ENCODE data around the gene KYAT1.

KYAT1 gene

DNA sequence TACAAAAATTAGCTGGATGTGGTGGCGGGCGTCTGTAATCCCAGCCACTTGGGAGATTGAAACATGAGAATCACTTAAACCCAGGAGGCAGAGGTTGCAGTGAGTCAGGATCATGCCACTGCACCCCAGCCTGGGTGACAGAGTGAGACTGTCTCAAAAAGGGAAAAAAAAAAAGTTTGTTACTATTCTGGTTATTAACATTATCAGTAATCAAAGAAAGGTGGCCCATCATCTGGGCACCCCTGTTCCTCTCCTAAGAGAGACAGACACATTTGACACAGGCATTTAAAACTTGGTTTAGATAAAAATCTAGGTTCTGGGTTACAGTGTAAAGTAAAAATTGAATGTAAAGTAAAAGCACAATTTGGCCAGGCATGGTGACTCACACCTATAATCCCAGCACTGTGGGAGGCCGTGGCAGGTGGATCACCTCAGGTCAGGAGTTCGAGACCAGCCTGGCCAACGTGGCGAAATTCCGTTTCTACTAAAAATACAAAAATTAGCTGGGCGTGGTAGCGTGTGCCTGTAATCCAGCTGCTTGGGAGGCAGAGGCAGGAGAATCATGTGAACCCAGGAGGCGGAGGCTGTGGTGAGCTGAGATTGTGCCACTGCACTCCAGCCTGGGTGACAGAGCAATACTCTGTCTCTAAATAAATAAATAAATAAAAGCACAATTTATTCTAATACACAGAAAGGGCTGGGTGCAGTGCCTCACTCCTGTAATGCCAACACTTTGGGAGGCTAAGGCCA is 22.3 kb upstream of the KYAT1 start:
- no peak overlapping the region for H3K9ac ChIP-seq (ENCODE audit: low read length)
- H3K27ac ChIP-seq (ENCODE audit: low read length), result no peak overlapping the region
- H3K4me3 ChIP-seq (ENCODE audit: low read length), result no peak overlapping the region
- no peaks in the 10 kb centered on the region for H3K27me3 ChIP-seq (ENCODE audit: control insufficient read depth, insufficient read depth, low read length)
- H3K4me1 ChIP-seq (ENCODE audit: control insufficient read depth, low read depth, low read length), result no peaks in the 10 kb centered on the region
- H3K36me3 ChIP-seq (ENCODE audit: control insufficient read depth, low read depth, low read length), result peaks cover 23% of the 10 kb centered on the region
- H3K9me3 ChIP-seq (ENCODE audit: control insufficient read depth, low read depth, low read length), result no peaks in the 10 kb centered on the region

DNA sequence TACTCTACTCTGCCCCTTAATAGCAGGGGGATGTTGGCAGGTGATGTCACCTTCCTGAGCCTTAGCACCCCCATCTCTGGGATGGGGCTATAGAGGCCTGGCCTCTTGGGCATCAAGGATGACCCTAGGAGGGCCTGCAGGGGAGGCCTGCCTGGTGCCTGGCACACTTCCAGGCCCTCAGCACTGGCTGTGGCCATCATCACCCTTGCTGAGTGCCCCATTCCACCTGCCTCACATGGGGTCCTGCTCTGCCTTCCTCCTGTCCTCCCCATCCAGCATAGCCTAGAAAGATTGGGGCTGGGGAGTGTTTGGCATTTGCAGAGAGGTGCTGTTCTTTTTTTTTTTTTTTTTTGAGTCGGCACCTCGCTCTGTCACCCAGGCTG is 21.3 kb upstream of the KYAT1 start:
- Histone ChIP-seq H3K9me3 (ENCODE audit: control insufficient read depth, low read depth, low read length) (no peaks in the 10 kb centered on the region), H3K36me3 (ENCODE audit: control insufficient read depth, low read depth, low read length) (peaks cover 14% of the 10 kb centered on the region), H3K4me1 (ENCODE audit: control insufficient read depth, low read depth, low read length) (no peaks in the 10 kb centered on the region), H3K27me3 (ENCODE audit: control insufficient read depth, insufficient read depth, low read length) (no peaks in the 10 kb centered on the region), H3K27ac (ENCODE audit: low read length) (no peak overlapping the region), H3K9ac (ENCODE audit: low read length) (no peak overlapping the region), H3K4me3 (ENCODE audit: low read length) (no peak overlapping the region)

DNA sequence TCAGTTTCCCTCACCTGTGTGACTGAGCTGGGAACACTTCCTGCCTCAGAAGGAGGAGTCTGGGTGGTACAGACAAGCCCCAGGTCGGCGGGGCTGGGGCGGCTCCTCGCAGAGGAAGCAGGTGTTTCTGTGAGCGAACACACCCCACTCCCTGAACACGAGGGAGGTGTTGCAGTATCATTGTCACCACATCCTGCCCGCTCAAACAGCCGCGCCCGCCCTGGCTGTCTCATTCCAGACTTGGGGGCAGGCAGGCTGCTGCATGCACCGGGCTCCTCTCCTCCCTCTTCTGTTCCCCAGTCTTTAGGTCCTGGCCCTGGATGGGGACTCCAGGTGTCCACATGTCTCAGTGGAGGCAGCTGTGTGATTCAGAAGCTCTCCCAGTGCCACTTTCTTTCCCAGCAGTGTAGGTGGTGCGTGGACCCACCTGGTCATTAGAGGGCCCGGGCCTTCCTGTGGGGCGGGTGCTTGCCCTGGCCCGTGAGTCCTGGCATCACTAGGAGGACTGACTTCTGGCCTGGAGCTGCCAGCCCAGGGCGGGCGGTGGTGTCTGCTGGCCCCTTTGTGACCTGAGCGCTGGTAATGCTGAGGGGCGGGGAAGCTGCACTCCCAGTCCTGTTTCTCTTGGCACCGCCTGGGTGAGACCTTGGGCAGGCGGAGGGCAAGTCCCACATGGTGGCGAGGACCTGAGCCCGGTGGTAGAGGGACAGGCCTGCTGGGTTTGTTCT is 20.8 kb upstream of the KYAT1 start:
- H3K4me1 ChIP-seq (ENCODE audit: control insufficient read depth, low read depth, low read length), result no peaks in the 10 kb centered on the region
- no peaks in the 10 kb centered on the region for H3K9me3 ChIP-seq (ENCODE audit: control insufficient read depth, low read depth, low read length)
- no peak overlapping the region for H3K9ac ChIP-seq (ENCODE audit: low read length)
- H3K27me3 ChIP-seq (ENCODE audit: control insufficient read depth, insufficient read depth, low read length), result no peaks in the 10 kb centered on the region
- H3K27ac ChIP-seq (ENCODE audit: low read length), result no peak overlapping the region
- no peak overlapping the region for H3K4me3 ChIP-seq (ENCODE audit: low read length)
- peaks cover 8% of the 10 kb centered on the region for H3K36me3 ChIP-seq (ENCODE audit: control insufficient read depth, low read depth, low read length)

DNA sequence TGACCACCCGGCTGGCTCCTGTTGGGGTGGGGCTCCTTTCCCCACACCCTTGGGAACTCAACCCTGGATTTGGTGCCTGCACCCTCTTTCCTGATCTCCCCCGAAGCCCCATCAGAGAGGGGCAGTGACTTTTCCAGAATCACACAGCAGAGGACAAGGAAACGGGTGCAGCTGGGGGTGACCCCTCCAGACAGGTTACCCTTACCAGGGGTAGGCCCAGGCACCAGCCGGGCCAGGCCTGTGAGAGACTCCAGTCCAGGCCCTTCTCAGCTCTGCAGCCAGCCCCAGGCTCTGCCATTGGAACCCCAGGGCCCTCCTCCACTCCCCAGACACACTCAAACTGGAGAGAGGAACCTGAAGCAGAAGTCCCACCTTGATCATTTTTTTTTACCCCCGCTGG is 20.1 kb upstream of the KYAT1 start:
- H3K9ac ChIP-seq (ENCODE audit: low read length), result no peak overlapping the region
- no peaks in the 10 kb centered on the region for H3K4me1 ChIP-seq (ENCODE audit: control insufficient read depth, low read depth, low read length)
- no peaks in the 10 kb centered on the region for H3K27me3 ChIP-seq (ENCODE audit: control insufficient read depth, insufficient read depth, low read length)
- H3K36me3 ChIP-seq (ENCODE audit: control insufficient read depth, low read depth, low read length), result peaks cover 6% of the 10 kb centered on the region
- no peaks in the 10 kb centered on the region for H3K9me3 ChIP-seq (ENCODE audit: control insufficient read depth, low read depth, low read length)
- no peak overlapping the region for H3K4me3 ChIP-seq (ENCODE audit: low read length)
- H3K27ac ChIP-seq (ENCODE audit: low read length), result no peak overlapping the region

DNA sequence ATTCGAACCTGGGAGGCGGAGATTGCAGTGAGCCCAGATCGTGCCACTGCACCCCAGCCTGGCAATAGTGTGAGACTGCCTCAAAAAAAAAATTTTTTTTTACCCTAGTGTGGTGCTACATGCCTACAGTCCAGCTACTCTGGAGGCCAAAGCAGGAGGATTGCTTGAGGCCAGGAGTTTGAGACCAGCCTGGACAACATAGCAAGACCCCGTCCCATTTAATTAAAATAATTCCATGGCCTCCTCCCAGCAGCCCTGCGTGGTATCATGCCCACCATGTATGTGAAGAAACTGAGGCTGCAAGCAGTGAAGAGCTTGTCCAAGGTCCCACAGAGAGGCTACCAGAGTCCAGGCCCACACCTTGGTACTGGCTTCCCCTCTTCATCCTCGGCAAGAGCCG is 19.6 kb upstream of the KYAT1 start:
- no peaks in the 10 kb centered on the region for H3K4me1 ChIP-seq (ENCODE audit: control insufficient read depth, low read depth, low read length)
- no peak overlapping the region for H3K9ac ChIP-seq (ENCODE audit: low read length)
- no peak overlapping the region for H3K4me3 ChIP-seq (ENCODE audit: low read length)
- no peaks in the 10 kb centered on the region for H3K27me3 ChIP-seq (ENCODE audit: control insufficient read depth, insufficient read depth, low read length)
- no peak overlapping the region for H3K27ac ChIP-seq (ENCODE audit: low read length)
- H3K36me3 ChIP-seq (ENCODE audit: control insufficient read depth, low read depth, low read length), result peaks cover 9% of the 10 kb centered on the region
- no peaks in the 10 kb centered on the region for H3K9me3 ChIP-seq (ENCODE audit: control insufficient read depth, low read depth, low read length)

DNA sequence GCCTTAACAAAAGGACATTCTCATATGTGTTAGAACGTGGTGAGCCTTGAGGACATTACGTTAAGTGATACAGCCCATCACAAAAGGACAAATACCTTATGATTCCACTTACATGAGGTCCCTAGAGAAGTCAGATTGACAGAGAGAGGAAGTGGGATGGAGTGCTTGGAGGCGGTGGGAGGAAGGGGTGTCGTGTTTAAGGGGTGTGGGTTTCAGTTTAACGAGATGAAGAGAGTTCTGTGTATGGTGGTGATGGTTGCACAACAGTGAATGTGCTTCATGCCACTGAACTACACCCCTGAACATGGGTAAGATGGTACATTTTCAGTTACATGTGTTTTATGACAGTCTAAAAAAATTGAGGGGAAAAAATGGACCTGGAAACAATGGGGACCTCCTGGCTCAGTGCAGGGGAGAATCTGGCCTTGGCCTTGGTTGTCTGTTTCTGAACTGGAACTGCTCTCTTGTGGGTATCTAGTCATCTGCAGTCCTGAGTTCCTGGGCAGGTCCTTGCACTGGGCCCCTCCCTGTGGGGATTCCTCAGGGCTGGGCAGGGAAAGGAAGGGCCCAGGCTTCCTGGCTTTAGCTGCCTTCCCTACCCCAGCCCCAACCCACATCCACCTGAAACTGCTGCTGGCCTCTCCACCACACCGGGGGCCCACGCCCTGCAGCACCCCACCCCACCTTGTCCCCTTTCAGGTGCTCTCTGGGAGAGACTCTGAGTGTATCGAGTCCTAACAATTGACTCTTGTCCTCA is 18.0 kb upstream of the KYAT1 start:
- H3K4me1 ChIP-seq (ENCODE audit: control insufficient read depth, low read depth, low read length), result peaks cover 13% of the 10 kb centered on the region
- H3K36me3 ChIP-seq (ENCODE audit: control insufficient read depth, low read depth, low read length), result peaks cover 20% of the 10 kb centered on the region
- no peaks in the 10 kb centered on the region for H3K9me3 ChIP-seq (ENCODE audit: control insufficient read depth, low read depth, low read length)
- H3K27ac ChIP-seq (ENCODE audit: low read length), result no peak overlapping the region
- no peak overlapping the region for H3K4me3 ChIP-seq (ENCODE audit: low read length)
- H3K27me3 ChIP-seq (ENCODE audit: control insufficient read depth, insufficient read depth, low read length), result no peaks in the 10 kb centered on the region
- no peak overlapping the region for H3K9ac ChIP-seq (ENCODE audit: low read length)

DNA sequence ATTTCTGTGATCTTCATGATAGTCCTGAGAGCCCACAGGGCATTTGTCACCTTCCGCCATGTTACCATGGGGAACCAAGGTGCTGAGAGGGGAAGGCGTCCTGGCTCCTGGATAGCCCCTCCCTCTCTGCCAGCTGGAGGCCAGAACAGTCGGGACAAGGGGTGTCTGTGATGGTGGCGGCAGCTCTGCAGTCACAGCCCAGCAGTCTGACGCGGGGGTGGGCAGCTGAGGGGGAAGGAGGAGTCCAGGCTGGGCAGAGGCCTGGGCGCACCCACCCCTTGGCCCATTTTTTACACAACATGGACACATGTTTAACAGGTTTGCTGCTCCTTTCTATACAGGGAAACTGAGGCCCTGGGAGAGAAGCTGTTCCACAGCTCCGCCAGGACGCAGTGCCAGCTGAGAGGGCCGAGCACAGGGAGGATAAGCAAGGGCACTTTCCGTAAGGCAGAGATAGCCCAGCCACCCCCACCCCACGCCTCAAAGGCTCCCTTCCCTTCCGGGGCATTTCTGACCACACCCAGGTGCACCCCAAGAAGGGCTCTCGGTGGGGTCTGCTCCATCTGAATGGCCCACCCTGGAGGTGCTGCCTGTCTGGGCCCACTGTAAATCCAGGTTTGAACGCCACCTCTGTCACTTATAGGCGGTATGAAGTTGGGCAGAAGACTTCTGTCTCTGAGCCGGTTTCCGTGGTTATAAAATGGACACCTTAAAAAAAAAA is 17.3 kb upstream of the KYAT1 start:
- Histone ChIP-seq H3K27ac (ENCODE audit: low read length) (no peak overlapping the region), H3K4me3 (ENCODE audit: low read length) (no peak overlapping the region), H3K4me1 (ENCODE audit: control insufficient read depth, low read depth, low read length) (peaks cover 13% of the 10 kb centered on the region), H3K27me3 (ENCODE audit: control insufficient read depth, insufficient read depth, low read length) (no peaks in the 10 kb centered on the region), H3K9me3 (ENCODE audit: control insufficient read depth, low read depth, low read length) (no peaks in the 10 kb centered on the region), H3K36me3 (ENCODE audit: control insufficient read depth, low read depth, low read length) (peaks cover 21% of the 10 kb centered on the region), H3K9ac (ENCODE audit: low read length) (no peak overlapping the region)

DNA sequence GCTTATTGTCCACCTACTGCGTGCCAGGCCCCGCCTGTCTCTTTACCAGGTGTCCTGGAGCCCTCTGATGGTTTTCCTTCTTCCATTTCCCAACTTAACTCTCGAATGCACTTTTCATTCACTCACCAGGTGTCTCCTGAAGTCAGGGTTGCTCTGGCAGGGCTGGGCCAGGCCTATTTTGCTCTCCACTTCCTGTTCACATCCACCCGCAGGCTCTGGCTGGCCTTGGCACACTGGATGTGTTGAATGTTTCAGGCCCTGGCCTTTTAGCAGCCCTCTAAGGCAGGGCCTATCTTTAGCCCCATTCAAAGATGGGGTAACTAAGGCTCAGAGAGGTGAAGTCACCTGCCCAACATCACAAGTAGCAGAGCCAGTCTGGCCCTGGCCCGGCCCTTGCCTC is 16.6 kb upstream of the KYAT1 start:
- no peak overlapping the region for H3K4me3 ChIP-seq (ENCODE audit: low read length)
- no peak overlapping the region for H3K27ac ChIP-seq (ENCODE audit: low read length)
- no peaks in the 10 kb centered on the region for H3K27me3 ChIP-seq (ENCODE audit: control insufficient read depth, insufficient read depth, low read length)
- no peaks in the 10 kb centered on the region for H3K9me3 ChIP-seq (ENCODE audit: control insufficient read depth, low read depth, low read length)
- H3K4me1 ChIP-seq (ENCODE audit: control insufficient read depth, low read depth, low read length), result peaks cover 13% of the 10 kb centered on the region
- H3K36me3 ChIP-seq (ENCODE audit: control insufficient read depth, low read depth, low read length), result peaks cover 24% of the 10 kb centered on the region
- H3K9ac ChIP-seq (ENCODE audit: low read length), result no peak overlapping the region

DNA sequence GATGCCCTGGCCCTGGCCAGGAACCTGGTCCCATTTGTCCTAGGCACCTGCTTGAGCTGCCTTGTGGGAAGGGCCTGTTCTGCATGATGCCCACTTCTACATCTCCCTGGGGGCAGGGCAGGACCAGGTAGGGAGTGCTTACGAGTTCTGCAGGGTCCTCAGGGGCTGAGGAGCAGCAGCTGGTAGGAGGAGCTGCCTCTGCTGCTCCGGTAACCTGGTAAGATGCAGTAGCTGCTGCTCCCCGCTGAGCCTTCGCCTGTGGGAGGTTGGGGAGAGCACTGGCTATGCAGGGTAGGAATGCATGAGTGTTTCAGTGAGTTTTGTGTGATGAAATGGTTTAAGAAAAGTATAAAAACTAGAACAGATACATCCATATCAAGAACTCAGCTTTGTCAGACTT is 13.8 kb upstream of the KYAT1 start:
- Histone ChIP-seq H3K9ac (ENCODE audit: low read length) (no peak overlapping the region), H3K36me3 (ENCODE audit: control insufficient read depth, low read depth, low read length) (peaks cover 44% of the 10 kb centered on the region), H3K27ac (ENCODE audit: low read length) (no peak overlapping the region), H3K27me3 (ENCODE audit: control insufficient read depth, insufficient read depth, low read length) (no peaks in the 10 kb centered on the region), H3K4me3 (ENCODE audit: low read length) (no peak overlapping the region), H3K4me1 (ENCODE audit: control insufficient read depth, low read depth, low read length) (peaks cover 13% of the 10 kb centered on the region), H3K9me3 (ENCODE audit: control insufficient read depth, low read depth, low read length) (no peaks in the 10 kb centered on the region)

DNA sequence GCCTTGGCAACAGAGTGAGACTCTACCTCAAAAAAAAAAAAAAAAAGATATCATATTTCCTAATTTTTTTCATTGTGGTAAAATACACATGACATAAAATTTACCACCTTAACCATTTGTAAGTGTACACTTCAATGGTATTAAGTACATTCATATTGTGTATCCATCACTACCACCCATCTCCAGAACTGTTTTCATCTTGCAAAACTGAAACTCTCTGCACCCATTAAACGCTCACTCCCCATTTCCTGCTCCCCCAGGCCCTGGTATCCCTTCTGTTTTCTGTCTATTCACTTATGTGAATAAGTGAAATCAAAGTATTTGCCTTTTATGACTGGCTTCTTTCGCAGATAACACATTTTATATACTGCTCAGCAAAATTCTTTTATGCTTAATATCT is 13.0 kb upstream of the KYAT1 start:
- Histone ChIP-seq H3K27ac (ENCODE audit: low read length) (no peak overlapping the region), H3K4me3 (ENCODE audit: low read length) (no peak overlapping the region), H3K36me3 (ENCODE audit: control insufficient read depth, low read depth, low read length) (peaks cover 45% of the 10 kb centered on the region)

DNA sequence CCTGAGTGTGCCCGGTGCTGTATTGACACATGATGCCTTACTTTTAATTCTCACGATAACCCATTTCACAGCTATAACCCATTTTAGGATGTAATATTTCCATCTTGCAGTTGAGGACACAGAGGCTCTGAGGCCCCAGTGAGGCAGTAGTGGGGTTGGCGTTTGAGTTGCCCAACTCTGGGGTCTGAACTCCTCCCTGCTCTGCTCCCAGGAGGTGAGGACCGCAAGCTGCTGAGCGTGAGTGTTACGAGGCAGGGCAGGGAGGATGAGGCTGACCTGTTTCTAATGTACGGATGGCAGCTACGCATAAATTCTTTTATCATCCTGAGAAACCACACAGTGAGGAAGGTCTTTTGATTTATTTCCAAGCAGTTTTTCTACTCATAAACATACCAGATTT is 11.6 kb upstream of the KYAT1 start:
- Histone ChIP-seq H3K27ac (ENCODE audit: low read length) (no peak overlapping the region), H3K4me3 (ENCODE audit: low read length) (no peak overlapping the region), H3K27me3 (ENCODE audit: control insufficient read depth, insufficient read depth, low read length) (no peaks in the 10 kb centered on the region), H3K4me1 (ENCODE audit: control insufficient read depth, low read depth, low read length) (peaks cover 21% of the 10 kb centered on the region), H3K9me3 (ENCODE audit: control insufficient read depth, low read depth, low read length) (no peaks in the 10 kb centered on the region), H3K36me3 (ENCODE audit: control insufficient read depth, low read depth, low read length) (peaks cover 45% of the 10 kb centered on the region), H3K9ac (ENCODE audit: low read length) (no peak overlapping the region)

More for the DNA sequence above, 13.0 kb upstream of the KYAT1 start:
- no peaks in the 10 kb centered on the region for H3K9me3 ChIP-seq (ENCODE audit: control insufficient read depth, low read depth, low read length)
- H3K27me3 ChIP-seq (ENCODE audit: control insufficient read depth, insufficient read depth, low read length), result no peaks in the 10 kb centered on the region
- no peak overlapping the region for H3K9ac ChIP-seq (ENCODE audit: low read length)
- peaks cover 13% of the 10 kb centered on the region for H3K4me1 ChIP-seq (ENCODE audit: control insufficient read depth, low read depth, low read length)
